Left colon (tissue), 2 donors: Measurements from ENCODE around the gene PRKAG3. TPM values are rescaled to one million over a fixed set of nuclear protein-coding genes. Genes with fewer than 3 reads are reported as not detected.
"Not testable (repeated sequence)": the region's sequence is repeated elsewhere in the genome, so short reads cannot be mapped to it uniquely, and the experiment has no call there.

Experiments
- ATAC-seq: fragments of 200-7000 bp; cut with Tn5 transposase; one replicate; pipeline ENCODE4 v1.9.1; 2020; ENCODE audit warnings: mild to moderate bottlenecking, moderate library complexity
- DNase-seq, 2 donors: peaks; one replicate each; pipeline ENCODE4 v3.0.0-alpha.2; 2020
- intact Hi-C, 2 donors: fragments of 100-400 bp; cut with DNase I in 1 of 2; cut with micrococcal nuclease in 1 of 2; formaldehyde crosslinking; loops; one replicate each; pipeline versions ENCODE4 v1.11.2 to v1.14.0; 2022; cut with DNase I, micrococcal nuclease
- total RNA-seq, 2 donors: library from RNA; stranded (reverse); fragmentation: NEBNext Ultra II Directional; extraction: Animal tissue kit (Norgen Biotek cat#: 25700); gene quantifications; one replicate each; pipeline ENCODE4 v1.2.1, GENCODE V29; 2021
- donor health status: DM: no; HTN: no; CAD: no.
- donor health status: DM: yes; HTN: yes; CAD: no.

PRKAG3 gene
- total RNA-seq, 2 donors from 2014 or later, result not detected

DNA sequence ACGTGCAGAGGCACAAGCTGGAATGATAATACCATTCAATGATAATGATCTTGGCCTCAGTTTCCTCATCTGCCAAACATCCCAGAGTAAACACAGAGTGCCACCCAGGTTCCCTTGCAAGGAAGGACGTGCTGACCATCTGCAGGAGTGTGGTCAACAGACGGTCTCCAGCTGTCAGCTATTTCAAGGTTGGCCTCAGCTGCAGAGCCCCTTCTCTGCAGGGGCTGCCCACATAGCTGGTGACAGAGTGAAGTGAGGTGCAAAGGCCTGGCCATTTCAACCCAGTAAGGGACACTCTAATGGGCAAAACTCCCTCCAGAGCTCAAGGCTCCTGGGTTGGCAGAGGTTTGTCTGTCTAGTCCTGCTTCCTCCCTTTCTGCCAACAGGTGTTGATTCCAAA, 19.7 kb upstream of the PRKAG3 start:
- DNase-seq, result no peak
- intact Hi-C loops, result no loop called here

GRCh38 chr2:218850796-218851195, 19.2 kb upstream of the PRKAG3 start:
- ATAC-seq (no peak), DNase-seq (no peak)
- intact Hi-C loops, result no loop called here

More for the DNA sequence above, 19.7 kb upstream of the PRKAG3 start:
- no peak for ATAC-seq

GRCh38 chr2:218849721-218850120, 18.1 kb upstream of the PRKAG3 start:
- ATAC-seq, result no peak
- intact Hi-C loops, result loop anchor here in 1 of 2 donors (5.0 kb wide), 1 partner anchor 122 kb away; no protein-coding TSS in a partner anchor
- DNase-seq, result no peak

DNA sequence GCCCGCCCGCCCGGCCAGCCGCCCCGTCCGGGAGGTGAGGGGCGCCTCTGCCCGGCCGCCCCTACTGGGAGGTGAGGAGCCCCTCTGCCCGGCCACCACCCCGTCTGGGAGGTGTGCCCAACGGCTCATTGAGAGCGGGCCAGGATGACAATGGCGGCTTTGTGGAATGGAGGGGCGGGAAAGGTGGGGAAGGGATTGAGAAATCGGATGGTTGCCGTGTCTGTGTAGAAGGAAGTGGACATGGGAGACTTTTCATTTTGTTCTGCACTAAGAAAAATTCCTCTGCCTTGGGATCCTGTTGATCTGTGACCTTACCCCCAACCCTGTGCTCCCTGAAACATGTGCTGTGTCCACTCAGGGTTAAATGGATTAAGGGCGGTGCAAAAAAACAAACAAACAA, 15.4 kb upstream of the PRKAG3 start:
- intact Hi-C loops, result loop anchor here in 1 of 2 donors (5.0 kb wide), 1 partner anchor 120 kb away; no protein-coding TSS in a partner anchor
- ATAC-seq, DNase-seq: not testable (repeated sequence)

GRCh38 chr2:218844334-218844733, 12.7 kb upstream of the PRKAG3 start:
- intact Hi-C loops, result not testable (repeated sequence)

GRCh38 chr2:218839888-218840287, 8.3 kb upstream of the PRKAG3 start:
- intact Hi-C loops, result no loop called here
- DNase-seq (no peak), ATAC-seq (no peak)

More at GRCh38 chr2:218844334-218844733, 12.7 kb upstream of the PRKAG3 start:
- DNase-seq, ATAC-seq: not testable (repeated sequence)

GRCh38 chr2:218839430-218839829, 7.8 kb upstream of the PRKAG3 start:
- DNase-seq, result no peak
- ATAC-seq, result no peak
- intact Hi-C loops, result no loop called here

DNA sequence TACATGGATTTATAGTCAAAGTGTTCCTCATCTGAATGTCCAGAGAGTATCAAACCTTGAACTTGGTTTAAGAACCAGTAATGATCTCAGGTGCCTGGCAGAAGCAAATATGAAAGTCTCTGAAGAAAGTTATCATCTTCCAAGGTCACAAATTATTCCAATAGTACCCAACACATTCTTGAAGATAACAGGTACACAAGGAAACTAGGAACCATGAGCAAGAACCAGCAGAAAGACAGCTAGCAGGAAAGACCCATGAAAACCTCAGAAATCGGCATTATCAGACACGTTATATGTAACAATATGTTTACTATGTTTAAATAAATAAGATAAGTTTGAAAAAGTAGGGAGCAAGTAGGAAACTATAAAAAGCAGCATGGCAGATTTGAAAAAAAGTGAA, 5.9 kb upstream of the PRKAG3 start:
- intact Hi-C loops, result no loop called here
- no peak for DNase-seq
- no peak for ATAC-seq

DNA sequence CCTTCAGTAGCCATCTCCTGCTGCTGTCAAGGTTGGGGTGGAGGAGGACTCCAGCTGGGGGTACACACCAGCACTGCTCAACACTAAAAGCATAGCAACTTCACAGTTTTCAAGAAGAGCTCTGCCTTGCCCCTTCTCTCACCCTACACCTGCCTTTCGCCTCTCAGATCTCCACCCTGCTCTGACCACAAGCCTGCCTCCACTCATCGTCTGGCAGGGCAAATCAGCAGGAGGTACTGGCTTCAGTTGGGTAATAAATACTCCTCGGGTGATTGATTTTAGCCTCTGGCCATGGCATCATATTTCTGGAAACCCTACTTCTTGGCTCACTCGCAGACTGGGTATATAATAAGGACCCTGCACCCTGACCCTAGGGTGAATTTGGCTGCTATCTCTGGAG, 3.1 kb upstream of the PRKAG3 start:
- ATAC-seq (no peak), DNase-seq (no peak)
- intact Hi-C loops, result no loop called here

DNA sequence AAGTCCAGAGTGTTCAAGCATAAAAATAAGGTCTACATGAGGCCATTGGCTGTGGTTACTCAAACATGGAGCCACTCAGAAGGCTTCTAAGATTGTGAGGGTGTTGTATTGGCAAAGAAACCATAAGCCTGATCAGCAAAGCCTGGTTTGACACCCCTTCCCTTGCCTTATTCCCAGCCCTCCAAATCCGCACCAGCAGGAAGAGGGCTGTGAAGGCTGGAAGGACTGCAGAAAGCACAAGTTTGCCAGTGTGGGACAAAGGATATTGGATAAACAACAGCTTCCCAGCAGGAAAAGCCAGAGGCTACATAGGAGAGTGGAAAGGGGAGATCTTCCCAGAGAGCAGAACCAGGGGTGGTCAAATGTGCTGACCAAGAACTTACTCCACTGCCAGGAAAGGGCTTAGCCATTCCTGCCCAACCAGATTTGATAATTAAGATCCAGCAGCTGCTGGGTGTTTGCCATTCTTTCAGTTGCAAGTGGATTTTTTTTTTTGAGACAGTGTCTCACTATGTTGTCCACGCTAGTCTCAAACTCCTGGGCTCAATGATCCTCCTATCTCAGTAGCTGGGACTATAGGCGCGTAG, 1.5 kb upstream of the PRKAG3 start:
- ATAC-seq, result no peak
- intact Hi-C loops, result no loop called here
- no peak for DNase-seq

- DNase-seq, result no peak
- no peak for ATAC-seq
- intact Hi-C loops, result no loop called here
Observed at GRCh38 chr2:218832520-218832919, 917 bp upstream of the PRKAG3 start.

GRCh38 chr2:218832081-218832480, 478 bp upstream of the PRKAG3 start:
- no peak for ATAC-seq
- intact Hi-C loops, result no loop called here
- no peak for DNase-seq

DNA sequence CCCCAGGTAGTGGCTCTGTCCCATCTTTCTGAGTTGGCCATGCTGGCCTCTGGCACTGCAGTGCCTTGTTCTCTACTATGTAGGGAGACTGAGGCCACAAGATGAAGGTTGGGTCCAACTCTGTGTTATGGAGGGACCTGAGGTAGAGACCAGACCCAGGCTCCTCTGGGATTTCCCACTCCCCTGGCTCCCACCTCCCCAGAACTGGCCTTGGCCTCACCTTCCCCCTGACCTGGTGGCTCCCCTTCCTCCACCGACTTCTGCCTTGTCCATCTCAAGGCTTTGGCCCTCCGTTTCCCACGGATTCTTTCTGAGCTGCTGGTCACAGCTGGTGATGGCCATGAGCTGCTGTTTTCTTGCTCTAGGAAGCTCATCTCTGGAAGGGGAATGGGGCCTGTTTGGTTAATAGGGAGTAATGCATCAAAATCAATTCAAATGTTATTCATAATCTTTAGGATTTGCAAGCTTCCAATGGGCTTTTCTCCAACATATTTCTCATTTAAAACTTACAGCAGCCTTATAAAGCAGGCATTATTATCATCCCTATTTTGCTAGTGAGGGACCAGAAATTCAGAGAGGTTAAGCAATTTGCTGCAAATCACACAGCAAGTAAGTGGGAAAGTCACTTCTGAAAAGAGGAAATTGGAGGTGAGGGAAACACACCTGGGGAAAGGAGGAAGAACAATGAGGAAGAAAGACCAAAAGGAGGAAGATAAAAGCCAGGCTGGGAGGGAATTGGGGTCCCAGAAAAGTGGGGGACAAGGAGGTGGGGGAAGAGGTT, 887 bp downstream of the PRKAG3 start:
- intact Hi-C loops, result no loop called here
- DNase-seq (no peak), ATAC-seq (no peak)

DNA sequence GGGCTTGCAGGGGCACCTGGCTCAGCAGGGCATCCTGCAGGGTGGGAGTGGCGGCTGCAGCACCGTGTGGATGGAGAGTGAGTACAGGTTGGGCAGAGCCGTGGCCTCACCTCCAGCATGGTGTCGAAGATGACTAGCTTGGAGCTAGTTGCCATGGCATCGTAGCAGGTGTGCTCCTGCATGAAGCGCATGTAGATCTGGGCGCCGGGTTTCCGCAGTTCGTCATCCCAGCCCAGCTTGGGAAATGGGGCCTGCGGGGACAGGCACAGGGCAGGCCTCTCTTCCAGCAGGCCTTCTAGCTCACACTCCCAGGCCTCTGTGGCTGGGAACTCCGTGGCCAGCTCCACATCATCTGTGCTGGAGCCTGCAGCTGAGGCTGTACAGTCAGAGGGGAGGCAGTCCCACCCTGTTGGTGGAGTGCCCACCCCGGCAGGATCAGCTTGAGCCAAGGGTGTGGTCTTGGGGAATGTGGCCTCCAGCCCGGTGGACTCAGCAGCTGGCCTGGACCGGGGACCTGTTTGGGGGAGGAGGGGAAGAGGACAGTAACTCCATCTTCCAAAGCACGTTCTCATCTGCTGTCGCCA, 1.6 kb downstream of the PRKAG3 start:
- intact Hi-C loops, result no loop called here
- DNase-seq, result no peak
- no peak for ATAC-seq

DNA sequence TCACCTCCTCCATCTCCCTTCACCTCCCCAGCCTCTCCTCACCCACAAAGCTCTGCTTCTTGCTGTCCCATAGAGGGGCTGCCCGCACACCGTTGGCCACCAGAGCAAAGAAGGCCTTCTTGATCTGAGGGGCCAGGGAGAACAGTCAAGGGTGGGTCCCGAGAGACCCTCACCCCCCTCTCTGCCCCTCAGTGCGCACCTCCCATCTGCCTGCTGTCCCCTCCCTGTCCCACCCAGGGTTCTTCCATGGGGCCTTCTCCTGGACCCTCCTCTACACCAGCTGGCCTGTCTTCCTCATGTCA, 3.2 kb downstream of the PRKAG3 start:
- DNase-seq (no peak), ATAC-seq (no peak)
- intact Hi-C loops, result no loop called here

- no peak for DNase-seq
- no peak for ATAC-seq
- intact Hi-C loops, result no loop called here
Observed at GRCh38 chr2:218827701-218828476, 3.7 kb downstream of the PRKAG3 start.

GRCh38 chr2:218826791-218827190, 4.8 kb downstream of the PRKAG3 start:
- no peak for ATAC-seq
- intact Hi-C loops, result no loop called here
- no peak for DNase-seq

DNA sequence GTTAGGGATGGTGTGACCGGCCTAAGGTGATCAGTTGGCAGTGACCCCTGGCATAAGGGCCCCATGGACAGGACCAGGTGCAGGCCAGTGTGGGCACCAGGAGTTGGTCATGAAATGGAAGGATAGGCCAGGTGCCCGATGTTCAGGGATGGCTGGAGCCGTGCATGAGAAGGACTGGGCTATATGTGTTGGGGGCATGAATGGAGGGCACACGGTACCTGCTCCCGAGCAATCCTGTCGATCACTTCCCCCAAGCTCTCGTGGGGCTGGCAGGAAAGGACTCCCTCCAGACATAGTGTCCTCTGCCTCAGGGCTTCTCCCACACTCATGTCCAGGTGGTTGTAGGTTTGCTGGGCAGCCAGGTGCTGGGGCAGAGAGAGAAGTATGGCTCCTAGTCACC, 7.6 kb downstream of the PRKAG3 start:
- DNase-seq (no peak), ATAC-seq (no peak)
- intact Hi-C loops, result no loop called here

- intact Hi-C loops, result no loop called here
- ATAC-seq, result no peak
Observed at GRCh38 chr2:218823196-218823855, 8.3 kb downstream of the PRKAG3 start.

More at GRCh38 chr2:218823196-218823855, 8.3 kb downstream of the PRKAG3 start:
- no peak for DNase-seq
